Nucleus accumbens (tissue), 56 donors: ENCODE results near the gene FAM47E.

Experiments
- DNase-seq, 56 donors: peaks; one replicate each; lab custom pipeline; 2025; lab: John Stamatoyannopoulos, UW

FAM47E gene, protein sequence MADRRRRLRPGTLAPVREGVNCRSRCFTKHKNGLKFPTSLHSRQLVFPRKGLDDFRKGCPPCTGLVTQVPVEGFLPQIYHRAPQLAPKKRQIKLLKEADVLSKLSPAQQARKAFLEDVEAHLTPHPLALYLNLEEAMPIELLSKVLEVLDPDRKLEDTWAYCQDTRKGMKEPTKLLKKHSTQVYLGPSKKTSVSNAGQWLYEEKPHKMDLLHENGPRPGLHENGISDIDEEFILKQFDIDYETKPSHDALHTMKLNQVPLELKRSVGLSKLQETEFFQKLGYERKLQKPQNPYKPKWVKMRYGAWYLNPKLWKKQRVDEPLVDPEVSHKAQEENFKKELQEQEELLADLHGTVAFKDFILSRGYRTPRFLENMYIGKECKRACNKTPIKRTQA

DNA sequence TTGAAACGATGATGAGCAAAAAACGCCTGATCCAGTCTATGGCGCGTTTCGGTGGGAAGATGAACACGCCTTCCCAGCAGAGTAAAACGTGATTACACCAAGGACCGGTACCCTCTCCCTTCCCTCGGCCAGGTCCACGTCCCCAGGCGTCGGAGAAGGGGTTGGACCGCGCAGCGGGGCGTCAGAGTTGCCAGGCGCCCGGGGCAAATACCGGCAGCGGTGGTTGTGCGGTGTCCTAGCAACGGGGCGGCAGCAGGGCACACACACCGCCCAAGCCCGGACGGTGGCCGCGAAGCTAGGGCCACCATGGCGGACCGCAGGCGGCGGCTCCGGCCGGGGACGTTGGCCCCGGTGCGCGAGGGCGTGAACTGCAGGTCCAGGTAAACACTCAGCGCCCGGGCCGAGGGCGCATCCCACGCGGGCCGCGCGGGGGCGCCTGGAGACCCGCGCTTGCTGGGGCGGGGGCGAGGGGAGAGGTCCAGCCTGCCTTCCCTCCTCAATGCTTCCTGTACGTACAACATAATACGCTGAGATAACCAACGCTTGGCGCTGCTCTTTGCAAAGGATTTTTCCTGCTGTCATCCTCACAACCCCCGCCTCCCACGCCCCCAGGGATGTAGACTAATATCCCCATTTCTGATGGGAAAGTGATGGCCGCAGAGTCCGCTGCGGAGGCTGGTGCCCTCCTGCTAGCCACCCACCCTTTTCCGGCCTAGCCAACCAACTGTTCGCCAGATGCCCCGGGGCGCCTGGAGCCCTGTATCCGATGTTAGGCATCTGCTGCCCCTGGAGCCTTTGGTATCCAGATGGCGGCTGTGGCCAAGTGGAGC, at the start of gene FAM47E:
Gene FAM47E (plus strand): TSS at position 281 of the 830 bp plus-strand sequence. CDS start 26 bp downstream, at position 307.
- peak in 54 of 56 donors; percentile 4 to 80 (median 48) for DNase-seq

DNA sequence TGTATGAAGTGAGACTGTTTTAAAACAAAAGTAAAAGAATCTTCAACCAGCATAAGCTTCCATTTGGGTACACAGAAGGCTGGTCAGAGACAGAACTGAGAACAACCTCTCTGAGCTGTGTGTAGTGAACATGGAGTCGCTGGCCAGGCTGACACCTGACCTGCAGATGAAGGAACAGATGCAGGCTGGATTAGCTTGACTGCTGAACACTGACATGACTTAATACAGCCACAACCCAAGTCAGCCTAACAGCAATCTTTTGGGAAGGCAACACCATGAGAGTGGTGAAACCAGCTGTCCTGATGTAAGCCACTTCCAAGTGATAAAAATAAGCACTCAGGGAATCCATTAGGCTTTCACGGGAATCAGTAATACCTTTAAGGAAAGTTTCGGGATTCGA, 48.0 kb upstream of the FAM47E start:
- no peak for DNase-seq

DNA sequence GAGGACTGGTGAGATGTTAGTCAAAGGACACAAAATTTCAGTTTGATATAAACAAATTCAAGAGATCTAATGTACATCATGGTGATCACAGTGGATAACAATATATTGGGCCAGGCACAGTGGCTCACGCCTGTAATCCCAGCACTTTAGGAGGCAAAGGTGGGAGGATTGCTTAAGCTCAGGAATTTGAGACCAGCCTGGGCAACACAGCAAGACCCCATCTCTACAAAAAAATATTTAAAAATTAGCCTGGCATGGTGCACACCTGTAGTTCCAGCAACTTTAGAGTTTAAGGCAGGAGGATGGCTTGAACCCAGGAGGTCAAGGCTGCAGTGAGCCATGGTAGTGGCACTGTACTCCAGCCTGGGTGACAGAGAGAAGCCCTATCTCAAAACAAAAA, 46.6 kb upstream of the FAM47E start:
- no peak for DNase-seq

DNA sequence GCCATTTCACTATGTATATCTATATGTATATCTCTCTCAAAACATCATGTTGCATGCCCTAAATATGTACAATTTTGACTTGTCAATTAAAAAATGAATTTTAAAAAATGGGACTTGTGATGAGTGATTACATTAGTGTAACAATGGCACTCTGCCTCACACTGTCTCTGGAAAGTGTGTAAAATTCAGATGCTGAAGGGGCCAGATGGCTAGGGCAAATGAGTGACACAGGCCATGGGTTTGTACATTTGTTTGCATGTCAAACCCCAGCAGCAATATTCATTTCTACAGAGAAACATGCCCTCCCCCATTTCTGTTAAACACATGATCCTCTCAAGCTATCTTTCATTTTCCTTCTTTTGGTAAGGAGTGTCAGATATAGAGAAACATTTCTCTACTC, 46.0 kb upstream of the FAM47E start:
- DNase-seq: no peak

DNA sequence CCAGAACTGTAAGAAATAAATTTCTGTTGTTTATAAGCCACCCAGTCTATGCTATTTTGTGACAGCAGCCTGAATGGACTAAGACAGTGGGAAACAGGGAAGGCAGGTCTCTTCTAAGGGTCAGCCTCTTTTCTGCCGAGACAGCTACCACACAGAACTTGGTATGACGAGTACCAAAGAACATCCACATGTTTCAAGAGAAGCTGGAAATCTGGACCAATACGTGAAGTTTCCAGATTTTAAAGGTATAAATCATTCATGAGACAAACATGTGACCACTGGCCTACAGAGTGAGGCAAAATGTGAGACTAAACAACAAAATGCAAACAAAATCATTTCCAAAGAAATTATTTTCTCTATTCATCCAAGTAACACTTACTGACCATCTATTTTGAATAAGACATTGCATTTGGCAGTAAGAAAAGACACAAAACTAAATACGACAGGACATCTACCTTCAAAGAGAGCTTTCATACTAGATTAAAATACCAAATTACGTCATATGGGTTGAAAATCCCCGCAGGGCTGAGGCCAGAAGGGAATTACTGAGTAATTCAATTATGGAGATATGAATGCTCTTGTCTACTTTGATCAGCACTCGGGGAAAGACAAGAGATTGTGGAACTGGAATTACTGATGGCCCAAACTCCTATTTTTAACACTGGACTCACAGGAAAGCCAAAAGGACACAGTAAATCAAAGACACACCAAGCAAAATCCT, 45.1 kb upstream of the FAM47E start:
- DNase-seq: peak in 1 of 56 donors; percentile 17

DNA sequence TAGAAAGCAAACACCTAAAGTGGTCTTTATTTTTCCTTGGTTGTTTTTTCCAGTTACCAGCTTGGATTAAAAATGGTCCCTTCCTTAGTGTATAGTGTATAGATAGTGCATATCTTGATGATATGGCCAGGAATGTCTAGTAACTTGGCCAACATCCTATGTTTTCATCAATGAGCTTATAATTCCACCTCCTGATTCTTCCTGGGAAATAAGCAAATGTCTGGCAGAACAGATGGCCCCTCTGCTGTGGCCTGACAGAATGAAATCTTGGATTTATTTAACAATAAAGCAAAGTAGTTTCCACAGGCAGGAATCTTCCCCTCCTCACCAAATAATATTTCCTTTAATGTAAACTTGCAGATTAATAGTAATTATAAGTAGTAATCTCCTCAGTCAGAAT, 44.0 kb upstream of the FAM47E start:
- DNase-seq: no peak

DNA sequence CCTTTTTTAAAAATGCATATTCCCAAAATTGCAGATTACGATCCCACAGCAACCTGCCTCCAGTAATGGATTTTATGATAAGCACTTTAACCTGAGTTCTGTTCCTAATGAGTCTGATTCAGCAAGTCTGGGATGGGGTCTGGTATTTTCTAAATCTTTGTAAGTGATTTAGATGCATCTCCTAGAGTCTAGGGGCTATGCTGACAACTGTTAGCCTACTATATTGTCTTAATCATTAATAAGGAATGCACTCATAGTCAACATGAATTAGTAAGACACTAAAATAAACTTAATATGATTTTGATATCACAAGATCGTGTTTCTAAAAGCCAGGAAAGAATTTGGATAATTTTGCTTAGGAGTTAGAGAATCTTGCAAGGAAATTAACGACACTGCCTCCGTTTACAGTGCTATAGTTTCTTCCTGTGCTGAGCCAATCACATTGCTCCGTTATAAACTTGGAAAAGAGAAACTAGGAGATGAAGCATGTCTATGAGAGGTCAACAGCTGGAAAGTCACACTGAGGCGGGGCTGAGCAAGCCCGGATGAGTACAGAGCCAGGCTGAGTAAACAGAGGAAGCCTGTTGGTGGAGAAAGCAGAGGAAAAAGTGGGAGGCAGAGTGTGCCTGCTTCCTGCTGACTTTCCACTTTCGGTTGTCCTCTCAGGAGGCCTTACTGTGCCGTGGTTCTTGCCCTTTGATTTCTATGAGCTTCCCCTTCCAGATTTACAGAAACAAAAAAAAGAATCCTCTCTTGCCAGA, 43.3 kb upstream of the FAM47E start:
- DNase-seq: peak in 53 of 56 donors; percentile 7 to 84 (median 63)

DNA sequence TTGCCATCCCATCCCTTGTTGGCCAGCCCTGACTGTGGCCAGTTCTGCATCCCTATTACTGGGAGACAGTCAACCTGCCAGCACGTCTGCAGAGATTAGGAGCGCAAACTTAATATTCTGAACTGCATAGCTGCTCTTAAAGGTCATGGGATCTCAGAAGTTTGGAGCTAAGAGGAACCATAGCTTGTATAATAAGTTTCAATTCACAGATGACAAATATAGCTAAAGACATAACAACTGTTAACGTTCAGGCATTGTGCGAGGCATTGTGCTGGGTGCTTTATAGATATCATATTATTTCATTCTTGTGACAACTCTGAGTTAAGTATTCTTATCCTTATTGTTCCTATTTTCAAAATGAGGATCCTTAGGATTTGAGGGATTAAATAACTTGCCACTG, 41.6 kb upstream of the FAM47E start:
- DNase-seq: no peak

DNA sequence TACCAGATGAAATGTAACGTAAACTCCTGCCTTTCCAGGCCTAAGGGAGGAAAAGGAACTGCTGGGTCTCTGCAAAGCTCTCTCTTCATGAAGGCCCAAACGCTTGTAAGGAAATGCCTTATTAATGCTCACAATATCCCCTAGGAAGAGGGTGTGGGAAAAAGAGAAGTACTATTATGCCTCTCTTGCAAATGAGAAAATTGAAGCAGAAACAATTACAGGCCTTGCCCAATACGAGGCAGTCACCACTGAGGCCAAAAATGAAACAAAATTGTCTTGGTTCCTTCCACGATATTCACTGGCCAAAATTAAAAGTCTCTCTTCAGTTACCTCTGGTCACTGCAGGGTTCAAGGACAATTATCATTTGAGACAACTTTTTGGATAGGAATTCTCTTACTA, 41.1 kb upstream of the FAM47E start:
- no peak for DNase-seq

DNA sequence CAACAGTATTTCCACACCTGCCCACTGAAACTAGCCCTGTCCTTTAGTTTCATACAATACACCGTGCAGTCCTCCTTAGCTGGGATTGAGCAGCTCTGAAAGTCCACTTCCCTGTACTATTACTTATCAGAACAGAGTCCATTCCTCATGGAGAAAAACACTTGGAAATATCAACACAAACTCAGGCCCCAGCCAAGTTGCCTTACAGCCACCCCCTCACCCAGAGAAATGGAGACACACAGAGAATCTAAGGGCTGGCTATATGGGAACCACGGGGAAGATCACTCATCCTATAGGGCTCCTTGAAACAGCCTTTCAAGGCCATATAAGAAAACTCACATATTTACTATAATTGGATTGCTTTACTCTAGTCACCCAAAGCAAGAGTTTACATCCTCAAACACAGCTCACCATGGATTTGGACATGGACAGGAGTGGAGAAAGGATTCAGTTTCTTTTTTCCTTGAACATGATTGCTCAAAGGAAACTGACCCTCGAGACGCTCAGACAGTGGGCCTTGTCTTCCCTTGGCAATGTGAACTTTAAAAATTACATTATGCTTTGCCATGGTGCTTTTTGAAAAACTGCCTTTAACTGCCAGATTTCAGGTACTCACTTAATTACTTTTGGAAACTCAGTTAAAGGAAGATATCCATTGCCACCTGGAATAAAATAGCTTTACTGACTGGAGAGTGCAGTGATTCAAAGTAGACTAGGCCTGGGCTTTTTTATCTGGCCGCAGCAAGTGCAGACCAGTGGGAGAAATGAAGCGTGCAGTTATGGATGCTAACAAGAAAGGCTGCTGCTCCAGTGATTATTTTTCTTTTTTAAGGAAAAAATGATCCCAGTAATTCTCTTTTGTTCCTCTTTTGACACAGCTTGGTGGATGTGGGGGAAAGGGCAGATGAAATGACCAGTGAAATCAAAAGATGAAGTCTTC, 39.5 kb upstream of the FAM47E start:
- peak in 1 of 56 donors; percentile 46 for DNase-seq

DNA sequence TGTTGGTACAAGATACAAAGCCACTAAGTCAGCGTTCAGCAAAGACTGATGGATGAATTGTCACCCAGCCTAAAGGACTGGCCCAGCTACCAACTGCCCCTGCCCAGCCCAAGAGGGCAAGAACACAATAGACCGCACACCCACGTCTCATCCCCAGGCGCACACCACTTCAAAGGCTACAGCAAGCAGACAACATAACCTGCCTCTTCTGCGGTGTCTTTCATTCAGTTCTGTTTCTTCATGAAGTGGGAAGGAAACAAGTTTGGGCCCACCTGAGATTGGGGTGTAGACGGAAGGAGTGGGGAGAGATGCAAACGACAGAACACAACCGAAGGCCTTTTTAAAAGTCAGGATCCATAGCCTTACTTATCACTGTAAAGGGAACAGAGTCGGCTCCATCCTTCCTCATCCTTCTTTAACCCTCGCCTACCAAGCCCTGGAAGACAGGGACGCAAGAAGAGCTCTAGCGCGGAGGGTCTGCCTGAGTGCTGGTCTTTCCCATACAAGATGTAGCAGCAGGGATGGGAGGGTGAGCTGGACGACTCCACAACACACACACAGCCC, 38.6 kb upstream of the FAM47E start:
- DNase-seq: peak in 37 of 56 donors; percentile 1 to 83 (median 42)

DNA sequence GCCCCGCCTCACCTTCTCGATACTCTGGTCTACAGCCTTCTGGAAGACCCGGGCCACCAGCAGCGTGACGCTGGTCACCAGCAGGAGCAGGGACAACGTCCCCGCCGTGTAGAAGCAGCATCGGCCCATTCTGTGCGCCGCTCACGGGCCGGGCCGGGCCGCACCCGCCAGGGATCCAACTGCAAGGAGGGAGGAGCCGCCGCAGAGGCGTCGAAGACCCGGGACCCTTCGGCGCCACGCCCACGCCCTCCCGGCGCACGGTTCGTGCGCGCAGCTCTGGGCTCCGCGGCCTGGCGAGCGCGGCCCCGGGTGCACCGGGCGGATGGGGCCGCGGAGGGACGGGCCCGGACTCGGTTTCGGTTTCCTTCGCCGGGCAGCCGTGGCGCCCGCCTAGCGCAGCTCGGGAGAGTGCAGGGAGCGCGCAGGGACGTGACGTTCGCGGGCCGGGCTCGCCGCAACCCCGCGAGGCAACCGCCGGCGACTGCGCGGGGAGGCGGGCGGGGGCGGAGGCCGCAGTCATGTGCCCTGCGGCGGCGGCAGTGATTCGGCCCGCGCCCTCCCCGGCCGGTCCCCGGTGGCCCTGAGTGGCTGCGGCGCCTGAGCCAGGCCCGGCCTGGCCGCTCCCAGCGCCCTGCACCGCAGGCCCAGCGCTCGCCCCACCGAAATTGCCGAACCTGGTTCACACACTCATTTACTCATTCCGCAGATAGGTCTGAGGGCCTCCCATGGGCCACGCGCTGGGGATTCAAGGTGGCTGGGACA, 37.9 kb upstream of the FAM47E start, which contains the start of gene SCARB2:
Gene SCARB2 (minus strand): TSS at position 410 of the 762 bp plus-strand sequence. CDS start 281 bp downstream, at position 129.
- DNase-seq: peak in 55 of 56 donors; percentile 39 to 92 (median 82)

DNA sequence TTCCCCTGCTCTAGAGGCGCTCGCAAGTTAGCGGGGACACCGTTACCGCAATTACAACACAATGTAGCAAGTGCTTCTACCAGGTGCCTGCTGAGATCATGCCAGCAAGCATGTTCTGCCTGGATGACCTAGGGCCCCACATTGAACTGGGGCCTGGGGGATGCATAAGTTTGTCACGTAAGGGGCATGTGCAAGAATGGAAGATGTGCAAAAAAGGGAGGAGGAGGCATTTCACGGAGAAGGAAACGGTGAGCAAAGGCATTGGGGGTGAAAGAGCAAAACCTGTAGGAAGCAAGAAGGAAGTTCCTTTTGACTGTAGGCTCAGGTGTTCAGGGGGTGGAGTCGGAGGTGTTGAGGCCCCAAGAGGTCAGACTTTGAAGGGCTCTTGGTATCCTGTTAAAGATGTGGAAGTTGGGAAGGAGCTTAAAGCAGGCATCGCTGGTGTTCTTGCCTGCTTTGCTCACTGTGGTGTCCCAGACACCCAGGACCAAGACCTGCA, 37.3 kb upstream of the FAM47E start:
- DNase-seq: peak in 3 of 56 donors; percentile 50 to 77 (median 59)

DNA sequence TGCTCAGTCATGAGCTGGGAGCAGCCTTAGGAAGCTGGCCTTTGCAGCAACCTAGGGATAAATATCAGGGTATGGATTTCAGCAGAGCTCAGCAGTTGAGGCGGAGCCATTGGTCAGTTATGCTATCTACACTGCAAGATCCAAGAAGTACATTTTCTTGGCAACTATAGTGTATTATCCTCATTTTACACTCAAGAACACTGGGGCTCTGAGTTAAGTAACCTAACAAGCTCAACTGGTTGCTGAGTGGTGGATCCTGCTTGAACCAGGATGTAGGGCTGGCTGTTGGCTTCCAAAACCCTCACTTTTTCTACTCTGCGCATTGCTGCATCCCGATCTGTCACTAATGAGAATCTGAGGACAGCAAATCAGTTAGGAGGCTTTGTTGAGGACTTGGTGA, 36.4 kb upstream of the FAM47E start:
- no peak for DNase-seq

DNA sequence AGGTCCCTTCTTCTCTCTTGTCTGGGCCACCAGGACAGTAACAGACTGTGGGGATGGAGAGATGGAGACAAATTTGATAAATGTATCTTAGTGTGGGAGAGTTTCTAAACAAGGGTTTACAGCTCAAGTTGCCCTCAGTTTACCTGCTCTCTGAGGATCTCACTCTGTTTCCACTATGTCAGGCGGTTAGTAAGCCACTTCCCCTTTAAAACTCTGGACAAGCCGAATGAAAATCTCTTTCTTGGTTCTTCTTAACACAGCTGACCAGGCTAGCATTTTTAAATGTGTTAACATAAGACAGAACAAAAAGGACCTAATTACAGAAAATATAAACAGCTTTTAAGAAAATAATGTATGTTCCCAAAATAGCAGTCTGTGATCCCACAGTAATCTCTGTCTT, 35.0 kb upstream of the FAM47E start:
- no peak for DNase-seq

DNA sequence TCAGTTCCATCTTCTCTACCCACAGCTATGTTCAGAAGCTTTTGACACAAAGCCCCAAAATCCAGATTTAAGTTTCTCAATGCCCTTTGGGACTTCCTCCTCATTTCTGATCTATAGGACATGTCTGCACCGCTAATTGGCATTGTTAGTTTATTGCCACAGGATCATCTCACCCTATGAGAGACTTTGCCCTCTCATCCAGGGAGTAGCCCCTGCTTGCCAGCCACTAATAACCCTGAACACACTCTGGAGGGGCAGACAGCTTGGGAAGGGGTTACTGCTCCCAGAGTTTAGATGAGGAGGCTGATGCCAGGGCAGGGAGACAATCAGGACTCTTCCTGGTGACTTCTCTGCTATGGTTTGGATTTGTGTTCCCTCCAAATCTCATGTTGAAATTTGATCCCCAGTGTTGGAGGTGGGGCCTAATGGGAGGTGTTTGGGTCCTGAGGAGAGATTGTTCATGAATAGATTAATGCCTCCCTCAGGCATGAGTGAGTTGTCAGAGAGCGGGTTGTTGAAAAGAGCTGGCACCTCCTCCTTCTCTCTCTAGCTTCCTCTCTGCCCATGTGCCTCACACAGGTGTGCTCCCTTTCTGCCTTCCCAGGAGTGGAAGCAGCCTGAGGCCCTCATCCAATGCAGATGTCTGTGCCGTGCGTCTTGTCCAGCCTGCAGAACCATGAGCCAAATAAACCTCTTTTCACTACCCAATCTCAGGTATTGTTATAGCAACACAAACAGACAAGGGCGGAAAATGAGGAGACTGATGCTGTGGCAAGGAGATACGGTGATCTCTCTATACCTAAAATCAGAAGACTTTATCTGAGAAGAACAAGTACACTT, 34.3 kb upstream of the FAM47E start:
- DNase-seq: no peak
